ENCODE measurements around the gene APP. TPM values are rescaled to one million over a fixed set of nuclear protein-coding genes. Genes with fewer than 3 reads are reported as not detected.
"Not testable (repeated sequence)": the region's sequence is repeated elsewhere in the genome, so short reads cannot be mapped to it uniquely, and the experiment has no call there.

APP gene
- total RNA-seq, 1 donor from 2014 or later = 45.9 TPM

- intact Hi-C loops (cut with micrococcal nuclease) = no loop called here
These were observed 70.9 kb downstream of the APP start for GRCh38 chr21:26099610-26100219.

GRCh38 chr21:26098772-26099397, 71.7 kb downstream of the APP start:
- intact Hi-C loops (cut with micrococcal nuclease) = no loop called here

GRCh38 chr21:26097475-26097874, 73.1 kb downstream of the APP start:
- intact Hi-C loops (cut with micrococcal nuclease) = no loop called here

DNA sequence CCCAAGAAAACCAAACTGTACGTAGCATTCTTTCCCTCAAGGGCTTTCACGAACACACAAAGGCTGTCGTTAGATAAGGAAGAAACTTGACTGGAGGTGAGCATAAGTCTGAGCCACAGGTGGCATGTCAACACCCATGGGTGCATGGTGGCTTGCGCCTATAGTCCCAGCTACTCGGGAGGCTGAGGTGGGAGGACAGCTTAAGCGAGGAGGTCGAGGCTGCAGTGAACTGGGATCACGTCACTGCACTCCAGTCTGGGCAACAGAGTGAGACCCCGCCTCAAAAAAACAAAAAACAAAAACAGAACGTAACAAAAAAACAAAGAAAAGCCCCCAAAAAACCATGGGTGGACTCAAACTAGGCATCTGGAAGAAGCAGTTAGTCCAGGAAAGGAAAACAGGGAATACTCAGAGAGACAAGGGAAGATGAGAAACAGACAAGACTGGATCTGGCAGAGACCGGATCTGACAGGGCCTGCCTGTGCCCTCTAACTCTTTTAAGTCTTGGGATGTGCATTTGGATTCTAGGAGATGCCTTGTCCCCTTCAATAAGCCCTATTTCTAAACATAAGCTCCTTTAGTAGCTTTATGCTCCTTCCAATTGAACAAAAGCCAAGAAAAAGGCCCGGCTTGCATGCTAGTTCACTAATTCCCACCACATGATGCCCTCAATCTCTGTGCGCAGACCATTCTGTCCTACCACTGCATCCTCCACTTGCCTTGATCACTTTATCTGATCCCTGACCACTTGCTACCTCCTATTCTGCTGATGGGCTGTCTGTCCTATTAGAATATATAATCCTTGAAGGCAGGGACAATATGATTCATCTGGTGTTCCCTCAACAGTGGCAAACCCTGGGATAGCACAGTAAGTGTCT, 73.8 kb downstream of the APP start:
- intact Hi-C loops (cut with micrococcal nuclease) = no loop called here

DNA sequence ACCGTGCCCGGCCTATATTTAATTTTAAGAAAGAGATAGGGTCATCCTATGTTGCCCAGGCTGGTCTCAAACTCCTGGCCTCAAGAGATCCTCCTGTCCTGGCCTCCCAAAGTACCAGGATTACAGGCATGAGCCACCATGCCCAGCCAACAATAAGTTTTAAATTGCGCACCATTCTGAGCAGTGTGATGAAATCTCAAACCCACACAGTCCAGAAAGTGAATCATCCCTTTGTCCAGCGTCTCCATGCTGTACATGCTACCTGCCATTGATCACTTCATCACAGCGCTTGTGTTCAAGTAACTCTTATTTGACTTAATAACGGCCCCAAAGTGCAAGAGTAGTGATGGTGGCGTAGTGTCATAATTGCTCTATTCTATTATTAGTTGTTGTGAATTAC, 75.4 kb downstream of the APP start:
- intact Hi-C loops (cut with micrococcal nuclease) = no loop called here

DNA sequence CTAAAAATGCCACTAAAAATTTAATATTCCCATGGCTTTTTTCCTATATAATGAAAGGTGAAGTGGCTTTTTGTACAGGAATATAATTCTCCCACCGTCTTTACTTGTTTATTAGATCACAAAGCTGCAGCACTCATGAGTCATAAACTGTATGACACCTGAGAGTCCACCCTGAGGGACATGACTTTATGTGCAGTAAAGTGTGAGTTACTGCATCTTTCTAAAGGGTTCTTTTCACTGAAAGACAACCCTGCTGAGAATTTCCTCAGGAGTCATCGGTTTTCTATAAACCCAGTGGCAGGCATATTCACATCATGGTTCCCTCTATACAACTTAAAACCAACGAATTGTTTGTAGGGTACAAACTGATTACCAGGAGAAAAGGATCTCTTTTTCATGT, 77.4 kb downstream of the APP start:
- intact Hi-C loops (cut with micrococcal nuclease) = no loop called here

- intact Hi-C loops (cut with micrococcal nuclease) = no loop called here
These were observed 79.0 kb downstream of the APP start for GRCh38 chr21:26091480-26092018.

- intact Hi-C loops (cut with micrococcal nuclease) = no loop called here
These were observed 80.8 kb downstream of the APP start for GRCh38 chr21:26089730-26090129.

DNA sequence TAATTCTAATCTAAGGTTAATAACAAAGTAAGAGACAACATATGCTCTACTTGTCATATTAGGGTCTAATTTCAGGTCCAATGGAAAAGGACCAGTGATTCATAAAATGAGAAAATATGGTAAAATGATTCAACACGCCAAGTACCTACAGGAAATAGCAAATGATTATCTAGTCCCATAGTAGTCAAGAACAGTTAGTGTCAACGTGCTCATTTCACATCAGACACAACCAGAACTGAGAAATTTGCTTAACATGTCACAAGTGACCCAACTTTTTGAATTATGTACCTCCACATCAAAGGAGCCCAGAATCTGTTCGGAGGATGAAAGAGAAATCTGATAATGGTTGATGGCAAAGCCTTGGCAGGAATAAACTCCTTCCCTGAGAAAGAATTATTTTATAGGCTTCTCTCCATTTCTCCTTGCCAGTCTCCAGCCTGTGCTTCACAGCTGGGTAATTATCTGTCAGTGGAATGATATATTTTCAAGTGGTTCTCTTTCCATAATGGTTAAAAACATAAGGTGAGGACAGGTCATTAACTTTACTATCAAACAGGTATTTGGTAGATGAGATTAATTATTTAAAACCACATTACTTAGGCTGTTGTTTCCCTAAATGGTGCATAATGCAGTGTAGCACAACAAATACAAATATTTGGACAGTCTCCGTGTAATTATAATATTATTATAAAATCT, 83.2 kb downstream of the APP start:
- intact Hi-C loops (cut with micrococcal nuclease) = no loop called here

DNA sequence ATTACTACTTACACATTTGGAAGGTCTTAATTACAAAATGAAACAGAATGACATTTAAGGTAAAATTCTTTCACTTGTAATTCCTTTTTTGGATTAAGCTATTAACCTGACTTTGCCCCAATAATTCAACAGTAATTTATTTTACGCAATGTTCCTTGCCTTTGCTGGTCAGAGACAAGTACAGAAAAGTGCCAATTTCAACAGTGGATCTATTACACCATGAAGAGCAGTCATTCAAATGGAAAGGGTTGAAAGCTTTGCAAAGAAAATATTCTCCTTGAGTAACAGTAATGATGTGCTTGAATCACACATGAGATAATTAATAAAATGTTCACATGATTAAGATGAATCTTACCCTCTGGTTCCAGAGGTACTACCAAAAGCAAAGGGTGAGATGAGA, 84.7 kb downstream of the APP start:
- intact Hi-C loops (cut with micrococcal nuclease) = no loop called here

DNA sequence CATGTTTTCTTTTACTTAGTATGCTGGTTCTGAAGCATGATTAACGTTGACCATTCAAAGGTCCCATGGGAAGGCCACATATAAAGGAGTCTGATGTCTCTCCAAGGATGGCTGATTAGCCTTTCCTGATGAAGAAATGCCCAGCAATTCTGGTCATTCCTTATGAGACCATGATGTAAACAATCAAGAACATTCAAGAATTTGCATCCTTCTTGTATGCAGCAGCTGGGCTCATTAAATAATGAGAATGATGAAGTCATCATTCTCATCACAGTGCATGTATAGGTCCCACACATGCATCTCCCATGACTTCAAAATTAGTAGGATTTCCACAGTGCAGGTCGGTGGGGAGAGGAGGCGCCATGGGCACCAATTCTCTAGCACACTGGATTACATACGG, 85.4 kb downstream of the APP start:
- intact Hi-C loops (cut with micrococcal nuclease) = no loop called here

DNA sequence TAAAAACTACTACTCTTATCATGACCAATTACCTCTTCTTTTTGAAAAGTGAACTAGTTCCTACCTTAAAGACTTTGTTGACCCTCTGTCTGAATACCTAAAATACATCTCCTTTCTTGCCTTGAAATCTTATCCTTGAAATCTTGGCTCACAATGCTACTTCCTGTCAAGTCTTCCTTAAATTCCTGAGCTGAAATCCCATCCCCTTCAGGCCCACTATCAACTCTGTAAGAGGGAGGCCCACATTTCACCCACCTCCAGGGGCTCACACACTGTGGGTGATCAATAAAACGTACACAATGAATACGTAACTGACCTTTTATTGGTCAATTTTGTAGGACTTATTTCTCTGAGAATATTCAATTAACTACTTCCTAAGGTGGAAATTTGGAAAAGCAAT, 88.0 kb downstream of the APP start:
- intact Hi-C loops (cut with micrococcal nuclease) = no loop called here

GRCh38 chr21:26081175-26081760, 89.3 kb downstream of the APP start:
- intact Hi-C loops (cut with micrococcal nuclease) = not testable (repeated sequence)

GRCh38 chr21:26080211-26080610, 90.4 kb downstream of the APP start:
- intact Hi-C loops (cut with micrococcal nuclease) = no loop called here

- intact Hi-C loops (cut with micrococcal nuclease) = loop anchor here (10.0 kb wide), 1 partner anchor 345 kb away; the partner anchor contains the start of genes ATP5PF and GABPA
These were observed 91.2 kb downstream of the APP start for GRCh38 chr21:26079366-26079765.

DNA sequence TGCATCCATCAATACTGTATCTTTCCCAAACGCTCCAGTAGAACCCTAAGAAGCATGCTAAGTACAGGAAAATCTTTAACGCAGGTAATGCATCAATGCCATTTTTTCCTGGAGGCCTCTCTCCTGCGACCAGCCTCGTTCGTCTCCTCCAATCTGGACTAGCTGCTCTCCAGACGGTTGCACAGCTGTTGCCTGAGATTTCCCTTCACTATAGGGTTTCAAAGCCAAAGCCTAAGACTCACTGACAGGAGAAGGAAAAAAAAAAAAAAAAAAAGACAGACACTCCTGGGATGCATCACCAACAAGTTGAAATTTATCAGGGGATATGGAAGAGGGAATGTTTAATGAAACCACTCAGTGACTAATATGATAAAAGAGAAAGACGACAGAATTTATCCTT, 93.0 kb downstream of the APP start:
- intact Hi-C loops (cut with micrococcal nuclease) = loop anchor here (10.0 kb wide), 1 partner anchor 343 kb away; the partner anchor contains the start of genes ATP5PF and GABPA

GRCh38 chr21:26072666-26073615, 97.6 kb downstream of the APP start:
- intact Hi-C loops (cut with micrococcal nuclease) = loop anchor here (5.0 to 10.0 kb wide), 2 partner anchors 49 to 338 kb away; partner anchors contain the start of genes ATP5PF and GABPA

GRCh38 chr21:26070822-26071425, 99.6 kb downstream of the APP start:
- intact Hi-C loops (cut with micrococcal nuclease) = loop anchor here (1.0 to 10.0 kb wide), 3 partner anchors 51 to 336 kb away; partner anchors contain the start of genes APP, ATP5PF and GABPA

DNA sequence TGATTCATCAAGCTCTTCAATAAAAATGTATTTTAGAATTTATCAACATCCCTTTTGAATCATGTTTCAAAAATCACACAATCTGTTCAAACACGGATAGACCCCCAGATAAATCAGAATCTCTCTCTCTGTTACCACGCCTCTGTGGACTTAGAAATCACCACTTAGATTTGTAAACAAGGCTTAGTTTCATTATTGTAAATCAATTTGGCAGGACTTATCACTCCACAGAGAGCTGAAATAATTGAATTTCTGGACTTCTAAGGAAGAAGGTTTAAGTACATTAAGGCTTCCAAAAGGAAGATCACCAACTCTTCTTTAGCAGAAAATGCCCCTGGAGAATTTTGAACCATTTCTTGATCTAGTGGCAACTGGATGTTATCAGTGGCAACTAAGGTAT, 100.4 kb downstream of the APP start:
- intact Hi-C loops (cut with micrococcal nuclease) = loop anchor here (1.0 to 10.0 kb wide), 3 partner anchors 52 to 335 kb away; partner anchors contain the start of genes APP, ATP5PF and GABPA
